H1 (cell line): ENCODE measurements around the gene IZUMO4. TPM values are rescaled to one million over a fixed set of nuclear protein-coding genes. Genes with fewer than 3 reads are reported as not detected.

Source experiments
- CTCF ChIA-PET: fragments of 300-600 bp; sonication (Branson Sonifier 250); formaldehyde crosslinking; loops from one replicate; lab custom pipeline; 2021; ENCODE audit not compliant: partially characterized antibody; lab: Charles Lee
- POLR2A ChIA-PET: fragments of 300-600 bp; sonication (Branson Sonifier 250); formaldehyde crosslinking; loops from one replicate; lab custom pipeline; 2021; ENCODE audit warnings: inconsistent platforms; ENCODE audit not compliant: partially characterized antibody; lab: Charles Lee
- DNase-seq, 2 experiments: peaks; one replicate each; pipeline versions ENCODE4 v3.0.0 to v3.0.0-alpha.2; 2010 to 2022; ENCODE audit warnings: low spot score in 2 of 2, low read depth in 1 of 2, mixed read lengths in 1 of 2
- FAIRE-seq: peaks from 2 replicates; lab custom pipeline; 2011; peaks lifted over from hg19 to GRCh38; lab: Jason Lieb, UNC
- H2AFZ ChIP-seq: 2 replicates; pipeline ENCODE4 v1.8.1; 2012; ENCODE audit warnings: low read length, inconsistent platforms
- H2AK5ac ChIP-seq: 2 replicates; pipeline ENCODE4 v1.6.1; 2013; ENCODE audit warnings: low read depth, low read length
- H2BK120ac ChIP-seq: replicated peaks from 2 replicates; pipeline ENCODE3; 2013; ENCODE audit warnings: low read depth, low read length, inconsistent platforms
- H2BK12ac ChIP-seq: 2 replicates; pipeline ENCODE4 v1.6.1; 2013; ENCODE audit warnings: low read depth, low read length
- H2BK15ac ChIP-seq: 2 replicates; pipeline ENCODE4 v1.6.1; 2013; ENCODE audit warnings: low read length
- H2BK20ac ChIP-seq: 2 replicates; pipeline ENCODE4 v1.6.1; 2013; ENCODE audit warnings: low read length
- H2BK5ac ChIP-seq: 2 replicates; pipeline ENCODE4 v1.6.1; 2013; ENCODE audit warnings: low read depth, low read length
- H3K14ac ChIP-seq: 2 replicates; pipeline ENCODE4 v1.6.1; 2013; ENCODE audit warnings: inconsistent platforms; ENCODE audit not compliant: insufficient read length
- H3K18ac ChIP-seq: 2 replicates; pipeline ENCODE4 v1.6.1; 2013; ENCODE audit warnings: low read length; ENCODE audit errors: extremely low read depth
- H3K23ac ChIP-seq: 2 replicates; pipeline ENCODE4 v1.6.1; 2013; ENCODE audit warnings: inconsistent platforms; ENCODE audit not compliant: insufficient read length
- H3K23me2 ChIP-seq: 2 replicates; pipeline ENCODE4 v1.6.1; 2013; ENCODE audit warnings: low read depth, low read length
- H3K27ac ChIP-seq: 2 replicates; pipeline ENCODE4 v1.6.1; 2011; ENCODE audit warnings: low read depth, low read length, inconsistent platforms
- H3K27me3 ChIP-seq, 4 experiments: replicated peaks in 1 of 4; 1 replicate in 1 of 4; 2 replicates in 3 of 4; pipeline versions ENCODE4 v1.6.1 to v1.8.1; 2011 to 2013; ENCODE audit warnings: low read length in 3 of 4, mild to moderate bottlenecking in 3 of 4, inconsistent platforms in 2 of 4, mixed read lengths in 2 of 4, moderate library complexity in 1 of 4; ENCODE audit not compliant: control insufficient read depth in 3 of 4, insufficient read depth in 3 of 4; ENCODE audit errors: extremely low read depth in 1 of 4
- H3K36me3 ChIP-seq, 4 experiments: 2 replicates each; pipeline versions ENCODE4 v1.6.1 to v1.8.1; 2011 to 2013; ENCODE audit warnings: mild to moderate bottlenecking in 4 of 4, low read length in 3 of 4, moderate library complexity in 2 of 4, control low read depth in 1 of 4, inconsistent platforms in 1 of 4; ENCODE audit not compliant: insufficient read depth in 4 of 4, control insufficient read depth in 2 of 4
- H3K4ac ChIP-seq: replicated peaks from 2 replicates; pipeline ENCODE3; 2013; ENCODE audit warnings: low read length, low read depth, mixed read lengths, inconsistent platforms; ENCODE audit not compliant: insufficient read length
- H3K4me1 ChIP-seq, 4 experiments: replicated peaks in 1 of 4; 1 replicate in 1 of 4; 2 replicates in 3 of 4; pipeline versions ENCODE4 v1.6.1 to v1.8.1; 2011 to 2013; ENCODE audit warnings: low read length in 3 of 4, inconsistent platforms in 2 of 4, mixed read lengths in 1 of 4; ENCODE audit not compliant: insufficient read depth in 4 of 4, control insufficient read depth in 3 of 4
- H3K4me2 ChIP-seq, 2 experiments: 2 replicates each; pipeline versions ENCODE4 v1.6.1 to v1.8.1; 2011 to 2013; ENCODE audit warnings: low read depth in 2 of 2, low read length in 2 of 2, control low read depth in 1 of 2, inconsistent platforms in 1 of 2, mild to moderate bottlenecking in 1 of 2; ENCODE audit not compliant: insufficient read depth in 1 of 2
- H3K4me3 ChIP-seq, 4 experiments: fragments of 200-600, 300-600 bp in 1 of 4; sonication (generic), shearing (Covaris generic), sonication (Bioruptor Twin) in 1 of 4; 2 replicates each; pipeline versions ENCODE4 v1.5.1 to v1.8.1; 2011 to 2016; ENCODE audit warnings: low read length in 4 of 4, low read depth in 3 of 4, control low read depth in 2 of 4, inconsistent platforms in 2 of 4, mild to moderate bottlenecking in 2 of 4, mixed read lengths in 1 of 4, moderate library complexity in 1 of 4; ENCODE audit not compliant: insufficient read depth in 2 of 4; ENCODE audit errors: extremely low read depth in 1 of 4
- H3K56ac ChIP-seq: replicated peaks from 2 replicates; pipeline ENCODE3; 2013; ENCODE audit warnings: low read depth, mild to moderate bottlenecking, mixed read lengths, low read length, inconsistent platforms; ENCODE audit not compliant: insufficient read length
- H3K79me1 ChIP-seq: 2 replicates; pipeline ENCODE4 v1.6.1; 2013; ENCODE audit warnings: low read depth, low read length, control low read depth
- H3K79me2 ChIP-seq, 2 experiments: 2 replicates each; pipeline versions ENCODE4 v1.6.1 to v1.8.1; 2012 to 2013; ENCODE audit warnings: low read length in 2 of 2, mild to moderate bottlenecking in 2 of 2, inconsistent platforms in 1 of 2; ENCODE audit not compliant: insufficient read depth in 2 of 2, control insufficient read depth in 1 of 2
- H3K9ac ChIP-seq, 4 experiments: replicated peaks in 1 of 4; 1 replicate in 1 of 4; 2 replicates in 3 of 4; pipeline versions ENCODE4 v1.6.1 to v1.8.1; 2011 to 2013; ENCODE audit warnings: low read depth in 3 of 4, low read length in 3 of 4, control low read depth in 2 of 4, mild to moderate bottlenecking in 2 of 4, moderate library complexity in 2 of 4, inconsistent platforms in 1 of 4; ENCODE audit errors: extremely low read depth in 1 of 4
- H3K9me3 ChIP-seq, 2 experiments: 2 replicates each; pipeline versions ENCODE4 v1.6.1 to v1.8.1; 2012 to 2013; ENCODE audit warnings: mild to moderate bottlenecking in 2 of 2, moderate library complexity in 2 of 2, control low read depth in 1 of 2, inconsistent platforms in 1 of 2, low read depth in 1 of 2, low read length in 1 of 2, mixed read lengths in 1 of 2; ENCODE audit not compliant: insufficient read depth in 2 of 2
- H4K20me1 ChIP-seq, 2 experiments: replicated peaks in 1 of 2; 2 replicates each; pipeline versions ENCODE3 to v1.8.1; 2011 to 2013; ENCODE audit warnings: inconsistent platforms in 2 of 2, low read length in 2 of 2, mild to moderate bottlenecking in 1 of 2; ENCODE audit not compliant: insufficient read depth in 2 of 2, control insufficient read depth in 1 of 2
- H4K5ac ChIP-seq: 2 replicates; pipeline ENCODE4 v1.6.1; 2013; ENCODE audit warnings: low read length, low read depth, mixed read lengths, inconsistent platforms; ENCODE audit not compliant: insufficient read length
- H4K8ac ChIP-seq: 2 replicates; pipeline ENCODE4 v1.8.0; 2013; ENCODE audit warnings: mild to moderate bottlenecking, moderate library complexity, low read length, inconsistent platforms; ENCODE audit not compliant: insufficient read depth; ENCODE audit errors: extremely low read depth
- H4K91ac ChIP-seq: replicated peaks from 2 replicates; pipeline ENCODE3; 2013; ENCODE audit warnings: low read length, mixed read lengths, inconsistent platforms; ENCODE audit not compliant: insufficient read length
- CBX5 ChIP-seq: fragments of 300-800, 300-1000 bp; sonication (generic); IDR thresholded peaks from 2 replicates; pipeline ENCODE4 v1.7.1; 2016; ENCODE audit warnings: antibody characterized with exemption, low read length, low read depth
- CHD2 ChIP-seq: IDR thresholded peaks from 2 replicates; pipeline ENCODE4 v1.6.1; 2012; ENCODE audit warnings: low read length, improper control_type of control experiment
- CTCF ChIP-seq, 3 experiments: IDR thresholded peaks; 1 replicate in 2 of 3; 2 replicates in 1 of 3; pipeline versions ENCODE4 v1.5.1 to v1.6.1; 2011; ENCODE audit warnings: low read length in 3 of 3, mild to moderate bottlenecking in 3 of 3, inconsistent platforms in 2 of 3, low read depth in 1 of 3, moderate library complexity in 1 of 3; ENCODE audit not compliant: insufficient read depth in 1 of 3; ENCODE audit errors: control extremely low read depth in 1 of 3
- EGR1 ChIP-seq: IDR thresholded peaks from 2 replicates; pipeline ENCODE4 v1.6.1; 2011; ENCODE audit warnings: low read depth, low read length, borderline replicate concordance
- EZH2 ChIP-seq: fragments of 200-600 bp; sonication (generic); IDR thresholded peaks from 2 replicates; pipeline ENCODE4 v1.7.1; 2012; ENCODE audit warnings: low read depth, mild to moderate bottlenecking, moderate library complexity, low read length, inconsistent platforms; ENCODE audit not compliant: severe bottlenecking
- FOSL1 ChIP-seq: IDR thresholded peaks from 2 replicates; pipeline ENCODE4 v1.6.1; 2011; ENCODE audit warnings: mild to moderate bottlenecking, low read depth, low read length, moderate library complexity; ENCODE audit not compliant: insufficient read depth
- HDAC6 ChIP-seq: IDR thresholded peaks from one replicate; pipeline ENCODE4 v1.7.1; 2012; ENCODE audit warnings: low read depth, mild to moderate bottlenecking, inconsistent platforms, low read length, moderate library complexity
- KDM1A ChIP-seq: fragments of 200-600, 300-600 bp; sonication (generic); IDR thresholded peaks from 2 replicates; pipeline ENCODE4 v1.7.1; 2016; ENCODE audit warnings: mild to moderate bottlenecking, low read length, borderline replicate concordance
- MAFK ChIP-seq: IDR thresholded peaks from 2 replicates; pipeline ENCODE4 v1.6.1; 2012; ENCODE audit warnings: low read depth, mild to moderate bottlenecking, improper control_type of control experiment, low read length
- RBBP5 ChIP-seq: IDR thresholded peaks from 2 replicates; pipeline ENCODE4 v1.7.1; 2012; ENCODE audit warnings: low read depth, mild to moderate bottlenecking, inconsistent platforms, low read length, moderate library complexity, borderline replicate concordance
- SP4 ChIP-seq: IDR thresholded peaks from 2 replicates; pipeline ENCODE4 v1.6.1; 2012; ENCODE audit warnings: low read length, inconsistent platforms
- YY1 ChIP-seq: IDR thresholded peaks from 2 replicates; pipeline ENCODE4 v1.6.1; 2011; ENCODE audit warnings: low read depth, mild to moderate bottlenecking, low read length
- WGBS, 2 experiments: shearing (Covaris generic) in 1 of 2; methylation state at CpG; one replicate each; pipeline versions ENCODE4 v1.1.6 to v1.1.7; 2013 to 2015; ENCODE audit warnings: low lambda C conversion rate in 2 of 2, mixed read lengths in 2 of 2, inconsistent platforms in 1 of 2, low coverage in 1 of 2, missing lambda C conversion rate in 1 of 2; ENCODE audit not compliant: insufficient replicate concordance in 2 of 2, insufficient coverage in 1 of 2, insufficient read length in 1 of 2; ENCODE audit errors: extremely low coverage in 1 of 2, missing lambda C conversion rate in 1 of 2; 5-methylcytosine and 5-hydroxymethylcytosine counted together
- polyA plus RNA-seq, 7 experiments: library from polyadenylated mRNA; depleted of rRNA in 3 of 7; stranded (reverse) in 5 of 7; unstranded in 2 of 7; fragments of >200 nt in 5 of 7; fragments of 200-250 nt in 2 of 7; gene quantifications; 1 replicate in 5 of 7; 2 replicates in 1 of 7; 4 replicates in 1 of 7; pipeline versions ENCODE4 v1.2.1 to v1.2.3, GENCODE V29; 2011 to 2013; ENCODE audit warnings: missing spikeins in 2 of 7, mixed read lengths in 2 of 7
- total RNA-seq: library from RNA; stranded (reverse); fragmentation: NEBNext Ultra II Directional; extraction: Animal tissue kit (Norgen Biotek cat#: 25700); gene quantifications from 2 replicates; pipeline ENCODE4 v1.2.1, GENCODE V29; 2021

IZUMO4 gene
- total and polyA plus RNA-seq, 2 of the 8 experiments (the other 6 are each of a cell fraction or from before 2014, with no cell fraction given), result 1.8 to 1.9 TPM

- no peak overlapping the region for H2BK15ac ChIP-seq
- no peaks in the 10 kb centered on the region for H3K4me1 ChIP-seq
- H3K27ac ChIP-seq, result no peak overlapping the region
- no peak overlapping the region for H4K5ac ChIP-seq
- no peak overlapping the region for H2AFZ ChIP-seq
- no peak overlapping the region for H3K4ac ChIP-seq
- no peak overlapping the region for H3K4me2 ChIP-seq
- ChIA-PET POLR2A (interaction anchor here (1.5 kb wide), 1 partner anchor 9 kb away, joined by 4 read pairs; no protein-coding TSS in a partner anchor), CTCF (interaction anchor here (1.0 kb wide), 1 partner anchor 8 kb away, joined by 3 read pairs; no protein-coding TSS in a partner anchor)
- DNase-seq (no peak), FAIRE-seq (no peak)
- H3K56ac ChIP-seq, result no peak overlapping the region
- no peak overlapping the region; the same call in 1 of the 2 replicates for H4K8ac ChIP-seq
- H3K9me3 ChIP-seq, result no peaks in the 10 kb centered on the region
- H3K4me3 ChIP-seq, result no peak overlapping the region
- H2BK12ac ChIP-seq, result no peak overlapping the region
- no peak overlapping the region for H3K9ac ChIP-seq
- no peak overlapping the region for H2BK120ac ChIP-seq
- H3K23me2 ChIP-seq, result no peaks in the 10 kb centered on the region
- no peak overlapping the region for H3K14ac ChIP-seq
- H3K79me1 ChIP-seq, result peaks cover 4% of the 10 kb centered on the region; the same call in 1 of the 2 replicates
- H3K36me3 ChIP-seq, result peaks cover 58 to 75% (median 69%) of the 10 kb centered on the region in 4 experiments
- H2BK5ac ChIP-seq, result no peak overlapping the region
- no peak overlapping the region for H2BK20ac ChIP-seq
- no peak overlapping the region for H3K23ac ChIP-seq
- H3K27me3 ChIP-seq, result no peaks in the 10 kb centered on the region
- WGBS, 2 experiments, result 98% methylated on average over 26 of the region's 26 CpGs; no CpG with 5 or more reads in 1 of the 2 experiments
- H4K91ac ChIP-seq, result no peak overlapping the region
- no peak for TF ChIP-seq MAFK
- TF ChIP-seq FOSL1, result no peak
- no peak for TF ChIP-seq CTCF (IDR thresholded peaks at IDR 0.05; ENCODE audit: control extremely low read depth in 1 of 3, insufficient read depth in 1 of 3, low read depth in 1 of 3, low read length in 3 of 3)
- TF ChIP-seq YY1, result no peak
- TF ChIP-seq KDM1A, result no peak
- no peak for TF ChIP-seq CHD2
- no peak for TF ChIP-seq EGR1
- TF ChIP-seq SP4, result no peak
- no peak for TF ChIP-seq RBBP5
- no peak for TF ChIP-seq EZH2
- no peak for TF ChIP-seq HDAC6
- no peak for TF ChIP-seq CBX5
- H2AK5ac ChIP-seq, result no peak overlapping the region
- peaks cover 15 to 34% of the 10 kb centered on the region in 2 experiments for H4K20me1 ChIP-seq
- H3K18ac ChIP-seq, result no peak overlapping the region
- H3K79me2 ChIP-seq, result no peaks in the 10 kb centered on the region
Observed at GRCh38 chr19:2120821-2121220, 24.1 kb downstream of the IZUMO4 start.
